AG09319 (cell line): ENCODE measurements around the gene CARNS1.

ENCODE experiments used
- DNase-seq: peaks from one replicate; pipeline ENCODE4 v3.0.0-alpha.2; 2010; ENCODE audit warnings: low read depth; ENCODE audit errors: extremely low read depth
- TF ChIP-seq, protein P1 (sequence below): IDR thresholded peaks from 2 replicates; pipeline ENCODE4 v1.5.1; 2011; ENCODE audit warnings: low read depth, mild to moderate bottlenecking, inconsistent platforms, low read length, moderate library complexity

Gene CARNS1

GRCh38 chr11:67472882-67473281, 57.4 kb downstream of the CARNS1 start:
- no peak for DNase-seq
- TF ChIP-seq, protein P1, sequence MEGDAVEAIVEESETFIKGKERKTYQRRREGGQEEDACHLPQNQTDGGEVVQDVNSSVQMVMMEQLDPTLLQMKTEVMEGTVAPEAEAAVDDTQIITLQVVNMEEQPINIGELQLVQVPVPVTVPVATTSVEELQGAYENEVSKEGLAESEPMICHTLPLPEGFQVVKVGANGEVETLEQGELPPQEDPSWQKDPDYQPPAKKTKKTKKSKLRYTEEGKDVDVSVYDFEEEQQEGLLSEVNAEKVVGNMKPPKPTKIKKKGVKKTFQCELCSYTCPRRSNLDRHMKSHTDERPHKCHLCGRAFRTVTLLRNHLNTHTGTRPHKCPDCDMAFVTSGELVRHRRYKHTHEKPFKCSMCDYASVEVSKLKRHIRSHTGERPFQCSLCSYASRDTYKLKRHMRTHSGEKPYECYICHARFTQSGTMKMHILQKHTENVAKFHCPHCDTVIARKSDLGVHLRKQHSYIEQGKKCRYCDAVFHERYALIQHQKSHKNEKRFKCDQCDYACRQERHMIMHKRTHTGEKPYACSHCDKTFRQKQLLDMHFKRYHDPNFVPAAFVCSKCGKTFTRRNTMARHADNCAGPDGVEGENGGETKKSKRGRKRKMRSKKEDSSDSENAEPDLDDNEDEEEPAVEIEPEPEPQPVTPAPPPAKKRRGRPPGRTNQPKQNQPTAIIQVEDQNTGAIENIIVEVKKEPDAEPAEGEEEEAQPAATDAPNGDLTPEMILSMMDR: no peak
